Subcutaneous adipose tissue (tissue), 4 donors: Measurements from ENCODE around the gene NUP160. TPM values are rescaled to one million over a fixed set of nuclear protein-coding genes. Genes with fewer than 3 reads are reported as not detected.

Experiments used
- total RNA-seq, 4 donors: library from RNA; depleted of rRNA; stranded (reverse); fragments of >200 nt; gene quantifications; one replicate each; pipeline ENCODE4 v1.1.0, GENCODE V29; 2016
- TF ChIP-seq, protein P1 (sequence below): fragments of 450-650 bp; IDR thresholded peaks from one replicate; pipeline ENCODE4 v1.5.1; 2016; ENCODE audit warnings: low read depth, mild to moderate bottlenecking, control low read depth, antibody characterized with exemption, moderate library complexity

NUP160 gene
- total RNA-seq, 4 donors from 2014 or later, result 27.7 to 33.9 (median 31.0) TPM

DNA sequence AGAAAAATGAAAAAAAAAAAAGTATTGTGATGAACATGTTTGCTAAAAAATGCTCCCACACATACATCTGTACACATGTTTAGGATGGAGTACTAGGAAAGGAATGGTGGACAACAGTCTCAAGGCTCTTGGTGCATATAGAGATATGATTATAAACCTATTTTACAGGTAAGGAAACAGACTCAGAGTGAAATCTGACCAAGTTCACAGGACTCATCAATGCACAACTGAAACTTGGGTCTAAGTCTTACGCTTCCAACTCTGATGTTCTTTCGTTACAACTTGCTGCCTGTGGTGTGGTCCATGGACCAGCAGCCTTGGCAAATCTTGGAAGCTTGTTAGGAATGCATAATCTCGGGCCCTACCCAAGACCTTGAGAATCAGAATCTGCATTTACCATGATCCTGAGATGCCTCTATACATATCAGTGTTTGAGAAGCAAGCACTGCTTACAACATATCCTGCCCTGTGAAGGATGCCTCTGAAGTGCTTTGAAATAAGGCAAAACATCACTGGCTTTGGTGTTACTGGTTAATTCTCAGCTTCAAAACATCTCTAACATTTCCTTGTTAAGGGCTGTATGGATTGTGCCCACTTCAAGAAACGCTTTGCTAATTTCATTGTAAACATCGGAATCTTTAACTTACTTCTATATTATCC is 39.9 kb upstream of the NUP160 start:
- TF ChIP-seq, protein P1, sequence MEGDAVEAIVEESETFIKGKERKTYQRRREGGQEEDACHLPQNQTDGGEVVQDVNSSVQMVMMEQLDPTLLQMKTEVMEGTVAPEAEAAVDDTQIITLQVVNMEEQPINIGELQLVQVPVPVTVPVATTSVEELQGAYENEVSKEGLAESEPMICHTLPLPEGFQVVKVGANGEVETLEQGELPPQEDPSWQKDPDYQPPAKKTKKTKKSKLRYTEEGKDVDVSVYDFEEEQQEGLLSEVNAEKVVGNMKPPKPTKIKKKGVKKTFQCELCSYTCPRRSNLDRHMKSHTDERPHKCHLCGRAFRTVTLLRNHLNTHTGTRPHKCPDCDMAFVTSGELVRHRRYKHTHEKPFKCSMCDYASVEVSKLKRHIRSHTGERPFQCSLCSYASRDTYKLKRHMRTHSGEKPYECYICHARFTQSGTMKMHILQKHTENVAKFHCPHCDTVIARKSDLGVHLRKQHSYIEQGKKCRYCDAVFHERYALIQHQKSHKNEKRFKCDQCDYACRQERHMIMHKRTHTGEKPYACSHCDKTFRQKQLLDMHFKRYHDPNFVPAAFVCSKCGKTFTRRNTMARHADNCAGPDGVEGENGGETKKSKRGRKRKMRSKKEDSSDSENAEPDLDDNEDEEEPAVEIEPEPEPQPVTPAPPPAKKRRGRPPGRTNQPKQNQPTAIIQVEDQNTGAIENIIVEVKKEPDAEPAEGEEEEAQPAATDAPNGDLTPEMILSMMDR, result no peak

DNA sequence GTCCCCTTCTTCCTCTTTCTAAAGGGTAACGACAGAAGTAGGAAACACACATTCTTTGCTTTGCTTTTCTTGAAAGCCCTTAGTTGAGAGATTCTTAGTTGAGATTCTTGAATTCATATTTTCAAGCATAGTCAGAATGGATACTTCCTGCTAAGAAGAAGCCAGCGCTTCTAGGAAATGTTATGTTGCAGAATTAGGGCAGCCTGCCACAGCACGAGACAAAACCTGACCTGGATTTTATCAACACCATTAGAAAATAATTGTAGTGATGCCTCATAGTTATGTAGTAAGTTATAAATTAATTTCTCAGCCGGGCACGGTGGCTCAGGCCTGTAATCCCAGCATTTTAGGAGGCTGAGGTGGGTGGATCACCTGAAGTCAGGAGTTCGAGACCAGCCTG is 37.9 kb upstream of the NUP160 start:
- TF ChIP-seq, protein P1, result no peak

DNA sequence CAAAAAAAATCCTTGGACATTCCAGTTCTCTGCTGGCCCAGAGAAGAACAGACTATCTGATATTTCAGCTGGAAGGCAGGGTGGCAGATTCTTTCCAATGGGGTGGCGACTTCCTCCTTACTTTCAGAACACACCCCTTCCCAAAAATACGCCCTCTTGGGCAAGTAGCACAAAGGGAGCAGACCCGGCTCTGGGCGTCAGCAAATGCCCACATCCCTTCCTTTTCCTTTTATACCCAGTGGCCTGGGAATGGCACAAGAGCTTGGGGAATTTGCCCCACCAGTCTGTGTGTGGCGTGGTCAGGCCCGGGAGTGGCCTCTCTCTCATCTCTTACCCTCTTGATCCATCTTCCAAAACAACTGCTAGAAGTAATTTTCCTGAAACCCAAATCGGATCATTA is 33.0 kb upstream of the NUP160 start:
- TF ChIP-seq, protein P1, result no peak

DNA sequence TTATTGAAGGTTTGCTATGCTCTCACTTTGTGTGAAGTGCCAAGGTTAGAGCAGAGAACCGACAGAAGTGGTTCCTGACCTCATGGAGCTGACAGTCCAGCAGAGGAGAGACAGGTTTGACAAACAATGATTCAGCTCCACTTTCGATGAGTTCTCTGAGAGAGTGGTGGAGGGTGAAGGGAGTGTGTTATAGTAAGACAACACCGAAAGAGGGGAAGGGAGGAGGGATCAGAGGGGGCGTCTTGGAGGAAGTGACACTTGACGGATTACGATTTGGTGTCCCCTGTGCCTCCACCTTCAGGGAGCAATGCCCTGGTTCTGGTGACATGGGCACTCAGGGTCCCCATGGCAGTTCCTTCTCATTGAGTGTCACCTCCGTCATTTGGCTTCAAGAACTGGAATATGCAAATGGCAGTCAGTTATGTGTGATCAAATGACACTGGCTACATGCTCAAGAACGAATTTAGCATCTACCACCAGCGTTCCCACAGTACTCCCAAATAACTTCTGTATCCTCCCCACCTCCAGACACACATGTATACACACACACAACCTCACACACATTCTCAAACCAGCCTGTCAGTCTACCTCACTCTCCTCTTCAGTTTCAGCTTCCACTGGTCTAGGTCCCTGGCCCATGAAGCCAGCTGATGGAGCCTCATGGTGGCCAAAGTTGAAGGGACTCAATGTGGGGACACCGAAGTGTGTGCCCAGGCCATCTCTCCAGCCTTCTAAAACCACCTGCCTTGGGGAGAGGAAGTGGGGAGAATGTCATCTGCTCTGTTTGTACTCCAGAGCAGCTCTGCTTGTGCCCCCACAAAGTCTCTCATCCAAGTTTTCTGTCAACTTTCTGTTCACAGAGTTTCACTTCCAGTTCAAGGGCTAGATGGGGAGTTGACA is 31.4 kb upstream of the NUP160 start:
- TF ChIP-seq, protein P1, result no peak

DNA sequence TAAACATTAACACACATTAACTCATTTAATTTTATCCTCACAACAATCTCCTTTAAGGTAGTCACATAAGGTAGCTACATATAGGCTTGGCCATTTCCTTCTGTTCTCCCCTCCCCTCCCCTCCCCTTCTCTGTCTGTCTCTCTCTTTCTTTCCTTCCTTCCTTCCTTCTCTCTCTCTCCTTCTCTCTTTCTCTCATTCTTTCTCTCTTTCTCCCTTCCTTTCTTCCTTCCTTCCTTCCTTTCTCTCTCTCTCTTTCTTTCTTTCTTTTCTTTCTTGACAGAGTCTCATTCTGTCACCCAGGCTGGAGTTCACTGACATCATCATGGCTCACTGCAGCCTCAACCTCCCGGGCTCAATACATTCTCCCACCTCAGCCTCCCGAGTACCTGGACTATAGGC is 22.3 kb upstream of the NUP160 start:
- TF ChIP-seq, protein P1, result no peak

DNA sequence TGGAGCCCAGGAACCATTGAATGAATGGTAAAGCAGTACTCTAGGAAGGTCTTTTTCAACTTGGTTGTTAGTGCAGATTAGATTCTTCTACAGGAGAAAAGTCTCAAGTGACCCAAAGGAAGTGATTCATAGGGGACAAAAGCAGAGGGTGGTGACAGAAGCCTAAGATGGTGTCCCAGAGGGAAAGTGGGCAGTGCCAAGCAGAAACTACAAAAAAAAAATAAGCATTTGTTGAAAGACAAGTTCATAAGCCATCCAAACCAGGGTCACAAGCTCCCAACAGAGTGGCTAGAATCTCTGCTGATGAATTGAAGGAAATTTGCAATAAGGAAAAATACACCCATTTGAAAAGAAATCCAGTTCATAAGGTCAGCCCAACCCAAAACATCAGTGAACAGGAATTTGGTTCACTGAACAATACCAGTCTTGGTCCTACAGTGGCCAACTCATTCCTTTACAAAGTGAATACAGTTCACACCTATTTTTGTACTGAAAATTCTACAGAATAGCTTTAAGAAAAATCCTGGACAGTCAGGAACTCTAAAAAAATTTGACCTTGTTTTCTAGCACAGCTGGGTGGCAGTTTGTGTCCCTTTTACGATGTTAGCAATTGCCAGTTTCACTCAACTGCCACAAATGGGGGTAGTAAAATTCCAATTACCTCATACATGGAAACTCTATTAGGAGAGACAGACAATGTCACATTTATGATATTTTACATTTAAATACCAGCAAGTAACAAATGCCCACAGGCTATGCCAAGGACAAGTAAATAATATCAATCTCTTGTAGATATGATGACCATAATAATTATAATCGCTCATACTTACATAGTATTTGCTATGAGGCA is 21.6 kb upstream of the NUP160 start:
- TF ChIP-seq, protein P1, result no peak

DNA sequence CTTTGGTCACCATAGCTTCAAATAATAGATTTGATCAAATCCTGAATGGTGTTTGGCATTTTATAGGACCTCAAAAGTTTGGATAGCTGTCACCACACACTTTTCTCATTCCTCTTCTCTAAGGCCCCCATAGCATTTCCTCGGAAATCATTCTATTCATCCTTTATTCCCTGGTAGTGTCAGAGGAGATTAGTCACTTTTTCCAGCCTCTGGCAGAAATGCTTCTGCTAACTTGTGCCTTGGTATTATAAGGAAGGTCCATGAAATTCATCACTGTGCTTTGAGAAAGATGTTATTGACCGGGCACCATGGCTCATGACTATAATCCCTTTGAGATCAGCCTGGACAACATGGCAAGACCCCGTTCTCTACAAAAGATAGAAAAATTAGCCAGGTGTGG is 19.7 kb upstream of the NUP160 start:
- TF ChIP-seq, protein P1, result no peak
